ENCODE results near the gene LCN12.
A peak's percentile ranks its signal among the peaks of the same experiment; 100 is the strongest.

Gene LCN12

DNA sequence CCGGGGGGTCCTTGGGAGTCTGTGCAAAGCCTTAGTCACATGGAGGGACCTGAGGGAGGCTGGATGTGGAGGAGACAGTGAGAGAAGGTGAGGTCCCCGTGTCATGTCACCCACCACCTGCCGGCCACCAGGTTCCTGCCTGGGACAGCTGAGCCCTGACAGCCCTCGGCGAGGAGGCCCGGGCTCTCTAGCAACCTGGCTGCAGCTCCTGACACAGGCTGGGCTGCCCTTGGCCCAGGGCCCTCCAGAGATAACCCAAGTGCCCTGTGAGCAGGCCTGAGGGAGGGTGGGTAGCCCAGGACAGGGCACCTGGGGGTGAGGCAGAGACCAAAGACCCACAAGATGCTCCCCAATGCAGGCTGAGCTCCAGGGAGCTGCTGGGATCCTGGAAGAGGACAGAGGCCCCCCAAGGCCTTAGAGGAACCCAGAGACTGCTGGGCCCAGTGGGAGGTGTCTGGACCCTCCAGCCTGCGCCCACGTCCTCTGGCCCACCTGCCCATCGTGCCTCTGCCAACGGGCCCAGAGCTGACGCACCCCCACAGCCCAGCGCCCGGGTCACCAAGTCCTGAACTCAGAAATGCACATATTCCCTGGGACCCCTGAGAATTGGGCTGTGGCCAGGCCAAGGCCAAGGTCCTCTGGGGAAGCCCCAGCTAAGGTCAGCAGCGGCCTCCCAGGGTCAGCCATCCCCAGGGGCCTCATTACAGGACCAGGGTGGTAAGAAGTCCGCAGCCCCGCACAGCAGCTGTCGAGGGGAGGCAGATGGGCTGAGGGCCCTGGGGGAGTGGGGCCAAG, 16.5 kb downstream of the LCN12 start:
- no peak for TF ChIP-seq JUND (IDR thresholded peaks at IDR 0.05; ENCODE audit: low read depth)
- DNase-seq (ENCODE audit: low read depth in 1 of 2, low spot score in 1 of 2): no peak
- in situ Hi-C loops (cut with HindIII; ENCODE audit: low pct_unique_long_range_greater_than_20kb, low sequenced_read_pairs): no loop called here

- no peak for DNase-seq (ENCODE audit: low read depth in 1 of 2, low spot score in 1 of 2)
- in situ Hi-C loops (cut with HindIII; ENCODE audit: low pct_unique_long_range_greater_than_20kb, low sequenced_read_pairs): no loop called here
- TF ChIP-seq JUND (IDR thresholded peaks at IDR 0.05; ENCODE audit: low read depth): no peak
Measured at GRCh38 chr9:136969150-136969549, 17.1 kb downstream of the LCN12 start.

GRCh38 chr9:136969774-136970173, 17.7 kb downstream of the LCN12 start:
- no peak for TF ChIP-seq JUND (IDR thresholded peaks at IDR 0.05; ENCODE audit: low read depth)
- in situ Hi-C loops (cut with HindIII; ENCODE audit: low pct_unique_long_range_greater_than_20kb, low sequenced_read_pairs): no loop called here
- DNase-seq (ENCODE audit: low read depth in 1 of 2, low spot score in 1 of 2): no peak

DNA sequence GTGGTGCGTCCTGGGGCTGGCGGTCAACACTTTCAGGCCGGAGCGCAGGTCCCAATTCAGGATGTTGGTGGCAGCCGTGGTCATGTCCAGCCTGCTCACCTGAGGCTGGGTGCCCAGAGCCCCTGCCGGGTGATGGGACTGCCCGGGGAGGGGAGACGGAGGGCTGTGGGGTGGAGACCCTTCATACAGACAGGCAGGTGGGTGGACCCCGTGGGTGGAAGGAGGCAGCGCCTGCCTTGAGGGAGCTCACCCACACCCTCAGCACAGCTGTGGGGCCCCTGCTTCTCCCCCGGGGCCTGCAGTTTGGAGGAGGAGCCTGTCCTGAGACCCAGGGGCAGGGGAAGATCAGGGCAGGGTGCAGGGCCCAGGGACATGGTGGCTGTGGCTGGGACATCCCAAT, 18.3 kb downstream of the LCN12 start:
- no peak for TF ChIP-seq JUND (IDR thresholded peaks at IDR 0.05; ENCODE audit: low read depth)
- no peak for DNase-seq (ENCODE audit: low read depth in 1 of 2, low spot score in 1 of 2)
- in situ Hi-C loops (cut with HindIII; ENCODE audit: low pct_unique_long_range_greater_than_20kb, low sequenced_read_pairs): no loop called here

GRCh38 chr9:136971746-136972145, 19.7 kb downstream of the LCN12 start:
- peak in 1 of 2 experiments; percentile 71 for DNase-seq (ENCODE audit: low read depth in 1 of 2, low spot score in 1 of 2)
- no peak for TF ChIP-seq JUND (IDR thresholded peaks at IDR 0.05; ENCODE audit: low read depth)
- in situ Hi-C loops (cut with HindIII; ENCODE audit: low pct_unique_long_range_greater_than_20kb, low sequenced_read_pairs): no loop called here

DNA sequence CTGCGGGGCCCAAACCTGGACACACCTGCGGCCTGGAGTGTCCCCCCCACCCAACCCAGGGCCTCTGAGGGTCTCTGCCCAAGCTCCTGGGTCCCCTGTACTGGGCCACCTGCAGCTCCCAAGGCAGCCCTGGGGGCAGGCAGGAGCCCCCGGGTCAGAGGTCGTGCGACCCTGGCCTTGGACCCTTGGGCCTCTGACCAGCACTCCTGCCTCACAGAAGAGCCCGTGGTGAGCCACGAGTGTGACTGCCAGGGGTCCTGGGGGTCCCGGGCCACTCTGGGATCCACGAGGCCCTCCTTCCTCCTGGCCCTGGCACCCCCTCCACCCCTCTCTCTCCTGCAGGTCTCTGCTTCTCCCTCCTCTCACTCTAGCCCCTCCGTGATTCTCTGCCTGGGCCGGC, 20.3 kb downstream of the LCN12 start:
- in situ Hi-C loops (cut with HindIII; ENCODE audit: low pct_unique_long_range_greater_than_20kb, low sequenced_read_pairs): no loop called here
- no peak for TF ChIP-seq JUND (IDR thresholded peaks at IDR 0.05; ENCODE audit: low read depth)
- no peak for DNase-seq (ENCODE audit: low read depth in 1 of 2, low spot score in 1 of 2)

GRCh38 chr9:136972743-136973142, 20.7 kb downstream of the LCN12 start:
- in situ Hi-C loops (cut with HindIII; ENCODE audit: low pct_unique_long_range_greater_than_20kb, low sequenced_read_pairs): no loop called here
- no peak for TF ChIP-seq JUND (IDR thresholded peaks at IDR 0.05; ENCODE audit: low read depth)
- DNase-seq (ENCODE audit: low read depth in 1 of 2, low spot score in 1 of 2): no peak

- in situ Hi-C loops (cut with HindIII; ENCODE audit: low pct_unique_long_range_greater_than_20kb, low sequenced_read_pairs): no loop called here
Measured at GRCh38 chr9:136973618-136974617, 21.8 kb downstream of the LCN12 start.

DNA sequence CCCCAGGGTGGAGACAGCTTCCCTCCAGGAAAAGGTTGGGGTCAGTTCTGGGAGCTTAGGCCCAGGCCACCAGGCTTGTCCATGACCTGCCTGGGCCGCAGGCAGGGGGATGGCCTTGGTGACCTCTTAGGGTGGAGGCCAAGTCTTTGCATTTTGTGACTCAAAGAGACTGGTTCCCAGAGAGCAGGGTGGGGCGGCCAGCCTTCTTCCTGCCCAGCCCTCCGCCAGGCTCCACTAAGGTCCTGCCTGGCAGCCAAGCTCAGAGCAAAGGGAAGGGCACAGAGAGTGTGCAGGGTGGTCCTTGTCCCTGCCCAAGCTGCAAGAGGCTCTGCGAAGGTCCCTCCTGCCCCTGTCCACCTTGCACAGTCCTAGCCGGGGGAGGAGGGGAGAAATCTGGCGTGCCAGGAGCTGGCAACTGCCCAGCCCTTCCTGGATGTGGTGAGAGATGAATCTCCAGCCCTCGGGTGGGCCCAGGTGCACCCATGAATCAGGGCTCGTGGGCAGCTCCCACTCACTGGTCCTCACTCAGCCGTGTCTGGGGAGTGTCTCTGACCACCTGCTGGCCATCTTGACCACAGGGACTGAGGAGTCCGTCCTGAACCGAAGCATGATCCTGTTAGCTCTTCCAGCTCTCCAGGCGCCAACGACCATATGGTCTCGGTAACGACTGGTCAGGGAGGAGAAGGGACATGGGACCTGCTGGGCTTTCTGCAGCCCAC, 22.9 kb downstream of the LCN12 start:
- no peak for DNase-seq (ENCODE audit: low read depth in 1 of 2, low spot score in 1 of 2)
- no peak for TF ChIP-seq JUND (IDR thresholded peaks at IDR 0.05; ENCODE audit: low read depth)
- in situ Hi-C loops (cut with HindIII; ENCODE audit: low pct_unique_long_range_greater_than_20kb, low sequenced_read_pairs): no loop called here

More at GRCh38 chr9:136973618-136974617, 21.8 kb downstream of the LCN12 start:
- no peak for DNase-seq (ENCODE audit: low read depth in 1 of 2, low spot score in 1 of 2)
- TF ChIP-seq JUND (IDR thresholded peaks at IDR 0.05; ENCODE audit: low read depth): no peak

- TF ChIP-seq JUND (IDR thresholded peaks at IDR 0.05; ENCODE audit: low read depth): no peak
- in situ Hi-C loops (cut with HindIII; ENCODE audit: low pct_unique_long_range_greater_than_20kb, low sequenced_read_pairs): no loop called here
- no peak for DNase-seq (ENCODE audit: low read depth in 1 of 2, low spot score in 1 of 2)
Measured at GRCh38 chr9:136975644-136976043, 23.6 kb downstream of the LCN12 start.

- no peak for DNase-seq (ENCODE audit: low read depth in 1 of 2, low spot score in 1 of 2)
- TF ChIP-seq JUND (IDR thresholded peaks at IDR 0.05; ENCODE audit: low read depth): no peak
- in situ Hi-C loops (cut with HindIII; ENCODE audit: low pct_unique_long_range_greater_than_20kb, low sequenced_read_pairs): no loop called here
Measured at GRCh38 chr9:136977223-136977622, 25.1 kb downstream of the LCN12 start, which contains the start of gene PTGDS. Gene PTGDS, plus strand, starts transcription at chr9:136977504. Its CDS starts 75 bp downstream, at chr9:136977579.

GRCh38 chr9:136977649-136978072, 25.6 kb downstream of the LCN12 start:
- DNase-seq (ENCODE audit: low read depth in 1 of 2, low spot score in 1 of 2): no peak
- no peak for TF ChIP-seq JUND (IDR thresholded peaks at IDR 0.05; ENCODE audit: low read depth)
- in situ Hi-C loops (cut with HindIII; ENCODE audit: low pct_unique_long_range_greater_than_20kb, low sequenced_read_pairs): no loop called here

Measured in T47D (cell line).